Mesothelial cell of epicardium (in vitro differentiated cells): Measurements from ENCODE around the gene CHURC1. TPM values are rescaled to one million over a fixed set of nuclear protein-coding genes. Genes with fewer than 3 reads are reported as not detected.

Source experiments
- DNase-seq, 2 experiments: peaks; one replicate each; pipeline ENCODE4 v3.0.0; 2021; ENCODE audit warnings: low spot score in 2 of 2; ENCODE audit not compliant: unreplicated experiment in 2 of 2
- H3K27ac Mint-ChIP-seq: 2 replicates; pipeline ENCODE4 v1.8.0; 2021; ENCODE audit warnings: mixed read lengths
- H3K27me3 Mint-ChIP-seq: 2 replicates; pipeline ENCODE4 v1.8.0; 2021; ENCODE audit warnings: low read depth, mixed read lengths
- H3K36me3 Mint-ChIP-seq: 2 replicates; pipeline ENCODE4 v1.8.0; 2021; ENCODE audit warnings: mixed read lengths
- H3K4me1 Mint-ChIP-seq: 2 replicates; pipeline ENCODE4 v1.8.0; 2021; ENCODE audit warnings: mixed read lengths
- H3K4me3 Mint-ChIP-seq: 2 replicates; pipeline ENCODE4 v1.8.0; 2021; ENCODE audit warnings: mild to moderate bottlenecking, moderate library complexity, mixed read lengths
- H3K9me3 Mint-ChIP-seq: 2 replicates; pipeline ENCODE4 v1.8.0; 2021; ENCODE audit warnings: mixed read lengths
- total RNA-seq: library from RNA; stranded (reverse); gene quantifications from 3 replicates; pipeline ENCODE4 v1.2.1, GENCODE V29; 2021
- TF ChIP-seq, protein P1 (sequence below): fragments of 200-600 bp; sonication (generic); IDR thresholded peaks from one replicate; pipeline ENCODE4 v1.5.0; 2021; ENCODE audit warnings: antibody characterized with exemption; ENCODE audit not compliant: unreplicated experiment

The CHURC1 gene
- total RNA-seq, 1 donor from 2014 or later, result 45.8 TPM

DNA sequence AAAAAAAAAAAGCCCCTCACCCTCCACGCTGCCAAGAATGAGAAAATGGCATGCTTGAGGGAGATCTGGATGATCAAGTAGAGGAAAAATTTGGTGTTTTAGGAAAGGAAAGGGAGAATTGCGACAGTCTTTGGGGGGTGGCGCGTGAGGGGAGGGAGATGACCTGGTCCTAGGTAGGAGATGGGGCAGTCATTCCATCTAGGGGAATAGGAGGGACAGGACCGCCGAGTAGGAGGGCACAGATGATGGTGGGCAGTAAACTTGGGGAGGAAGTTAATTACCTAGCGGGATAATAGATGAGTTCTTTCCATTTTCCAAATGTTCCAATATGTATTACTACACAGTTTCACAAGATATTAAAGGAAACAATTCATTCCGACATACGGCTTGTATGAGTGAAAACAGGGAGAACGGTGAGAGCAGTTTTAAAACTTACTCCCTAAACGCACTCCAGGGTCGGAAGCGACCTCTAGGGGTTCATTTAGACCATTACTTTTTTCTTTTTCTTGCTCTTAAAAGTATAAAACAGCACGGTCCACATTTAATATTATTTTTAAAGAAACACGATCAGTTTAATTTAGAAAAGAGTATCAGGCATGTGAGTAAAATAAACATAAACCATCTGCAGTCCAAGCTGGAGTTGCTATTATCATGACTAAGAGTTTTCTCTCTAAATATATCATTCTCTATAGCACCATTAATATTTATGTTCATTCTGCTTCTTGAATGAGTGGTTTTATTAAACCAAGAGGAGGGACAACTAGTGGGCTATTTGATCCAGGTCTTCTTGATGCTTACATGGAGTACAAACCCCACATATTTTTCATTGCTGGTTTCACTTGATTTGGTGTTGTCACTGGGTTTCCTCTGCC, 69.4 kb downstream of the CHURC1 start:
- TF ChIP-seq, protein P1, sequence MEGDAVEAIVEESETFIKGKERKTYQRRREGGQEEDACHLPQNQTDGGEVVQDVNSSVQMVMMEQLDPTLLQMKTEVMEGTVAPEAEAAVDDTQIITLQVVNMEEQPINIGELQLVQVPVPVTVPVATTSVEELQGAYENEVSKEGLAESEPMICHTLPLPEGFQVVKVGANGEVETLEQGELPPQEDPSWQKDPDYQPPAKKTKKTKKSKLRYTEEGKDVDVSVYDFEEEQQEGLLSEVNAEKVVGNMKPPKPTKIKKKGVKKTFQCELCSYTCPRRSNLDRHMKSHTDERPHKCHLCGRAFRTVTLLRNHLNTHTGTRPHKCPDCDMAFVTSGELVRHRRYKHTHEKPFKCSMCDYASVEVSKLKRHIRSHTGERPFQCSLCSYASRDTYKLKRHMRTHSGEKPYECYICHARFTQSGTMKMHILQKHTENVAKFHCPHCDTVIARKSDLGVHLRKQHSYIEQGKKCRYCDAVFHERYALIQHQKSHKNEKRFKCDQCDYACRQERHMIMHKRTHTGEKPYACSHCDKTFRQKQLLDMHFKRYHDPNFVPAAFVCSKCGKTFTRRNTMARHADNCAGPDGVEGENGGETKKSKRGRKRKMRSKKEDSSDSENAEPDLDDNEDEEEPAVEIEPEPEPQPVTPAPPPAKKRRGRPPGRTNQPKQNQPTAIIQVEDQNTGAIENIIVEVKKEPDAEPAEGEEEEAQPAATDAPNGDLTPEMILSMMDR, result peak; percentile 56
- Mint-ChIP-seq H3K9me3 (no peaks in the 10 kb centered on the region), H3K27me3 (peaks cover 8% of the 10 kb centered on the region), H3K27ac (no peak overlapping the region), H3K4me3 (peak overlapping the region; percentile 60), H3K4me1 (peaks cover 22% of the 10 kb centered on the region), H3K36me3 (peaks cover 1% of the 10 kb centered on the region)
- no peak for DNase-seq

Other genes with a start within 250 kb of the CHURC1 start
- 141 to 142 TPM (median 142 TPM) in 3 replicates for gene PLEKHG3, start 210.0 kb upstream of the CHURC1 start, total RNA-seq
- gene SPTB, start 34.5 kb upstream of the CHURC1 start, total RNA-seq, result 8.1 to 9.0 TPM (median 8.9 TPM) in 3 replicates
- gene GPX2, start 28.3 kb downstream of the CHURC1 start, total RNA-seq, result 0.58 to 0.63 TPM (median 0.61 TPM) in 3 replicates
- gene RAB15, start 57.9 kb downstream of the CHURC1 start, total RNA-seq, result 23.1 to 25.0 TPM (median 24.5 TPM) in 3 replicates
- 37.5 to 47.6 TPM (median 45.7 TPM) in 3 replicates for gene FNTB, start 72.4 kb downstream of the CHURC1 start, total RNA-seq
- 73.1 to 87.9 TPM (median 83.2 TPM) in 3 replicates for gene MAX, start 188.1 kb downstream of the CHURC1 start, total RNA-seq